H1 (cell line): Measurements from ENCODE around the gene RPS6KC1. TPM values are rescaled to one million over a fixed set of nuclear protein-coding genes. Genes with fewer than 3 reads are reported as not detected.

ENCODE experiments used
- NRF1 ChIP-seq: IDR thresholded peaks from 2 replicates; pipeline ENCODE4 v1.6.1; 2011; ENCODE audit warnings: mild to moderate bottlenecking, low read depth, low read length, improper control_type of control experiment
- PHF8 ChIP-seq: fragments of 200-600 bp; sonication (generic); conservative IDR thresholded peaks from 2 replicates; pipeline ENCODE4 v1.7.1; 2012; ENCODE audit warnings: low read depth, mild to moderate bottlenecking, inconsistent platforms, low read length, moderate library complexity
- polyA plus RNA-seq, 7 experiments: library from polyadenylated mRNA; depleted of rRNA in 3 of 7; stranded (reverse) in 5 of 7; unstranded in 2 of 7; fragments of >200 nt in 5 of 7; fragments of 200-250 nt in 2 of 7; gene quantifications; 1 replicate in 5 of 7; 2 replicates in 1 of 7; 4 replicates in 1 of 7; pipeline versions ENCODE4 v1.2.1 to v1.2.3, GENCODE V29; 2011 to 2013; ENCODE audit warnings: missing spikeins in 2 of 7, mixed read lengths in 2 of 7
- total RNA-seq: library from RNA; stranded (reverse); fragmentation: NEBNext Ultra II Directional; extraction: Animal tissue kit (Norgen Biotek cat#: 25700); gene quantifications from 2 replicates; pipeline ENCODE4 v1.2.1, GENCODE V29; 2021

Gene RPS6KC1
- total and polyA plus RNA-seq, 2 of the 8 experiments (the other 6 are each of a cell fraction or from before 2014, with no cell fraction given), result 4.9 to 17.6 TPM

DNA sequence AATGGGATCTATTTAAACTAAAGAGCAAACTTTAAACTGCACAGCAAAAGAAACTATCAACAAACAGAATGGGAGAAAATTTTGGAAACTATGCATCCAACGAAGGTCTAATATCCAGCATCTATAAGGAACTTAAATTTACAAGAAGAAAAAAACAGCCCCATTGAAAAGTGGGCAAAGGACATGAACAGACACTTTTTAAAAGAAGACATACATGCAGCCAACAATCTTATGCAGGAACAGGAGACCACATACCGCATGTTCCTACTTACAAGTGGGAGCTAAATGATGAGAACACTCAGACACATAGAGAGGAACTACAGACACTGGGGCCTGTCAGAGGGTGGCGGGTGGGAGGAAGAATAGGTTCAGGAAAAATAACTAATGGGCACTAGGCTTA is 149.6 kb downstream of the RPS6KC1 start (continued):
- TF ChIP-seq PHF8, result no peak
- TF ChIP-seq NRF1, result no peak
